ENCODE data around the gene PLXNB1. TPM values are rescaled to one million over a fixed set of nuclear protein-coding genes. Genes with fewer than 3 reads are reported as not detected.

PLXNB1 gene
- total RNA-seq, 1 experiment from 2014 or later: 101 TPM

DNA sequence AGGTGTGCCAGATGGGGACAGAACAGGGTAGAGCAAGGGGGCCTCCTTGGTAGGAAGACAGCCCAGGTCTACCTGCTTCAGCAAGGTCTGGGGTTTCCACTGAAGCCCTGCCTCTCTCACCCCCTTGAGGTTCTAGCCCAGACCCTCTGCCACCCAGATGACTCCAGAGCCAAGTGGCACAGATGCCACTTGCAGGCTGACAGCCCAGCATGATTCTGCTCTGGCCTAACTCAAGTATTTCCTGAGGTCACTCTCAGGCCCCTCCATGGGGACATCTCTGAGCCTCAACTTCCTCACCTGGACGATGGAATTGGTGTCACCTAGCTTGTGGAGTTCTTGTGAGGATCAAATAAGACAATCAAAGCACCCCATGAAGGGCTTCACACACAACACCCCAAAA, 23.9 kb downstream of the PLXNB1 start:
- ChIA-PET CTCF (interaction anchor here (1.0 to 22.6 kb wide), 2 partner anchors 31 to 212 kb away, joined by 3 to 647 read pairs; partner anchors contain the start of genes CCDC51 and TMA7), POLR2A (interaction anchor here (22.1 kb wide), 1 partner anchor 22 kb away, joined by 749 read pairs; the partner anchor contains the start of gene PLXNB1)
- no peak overlapping the region for H3K4me3 Mint-ChIP-seq (ENCODE audit: unreplicated experiment)
- TF ChIP-seq, protein P1, sequence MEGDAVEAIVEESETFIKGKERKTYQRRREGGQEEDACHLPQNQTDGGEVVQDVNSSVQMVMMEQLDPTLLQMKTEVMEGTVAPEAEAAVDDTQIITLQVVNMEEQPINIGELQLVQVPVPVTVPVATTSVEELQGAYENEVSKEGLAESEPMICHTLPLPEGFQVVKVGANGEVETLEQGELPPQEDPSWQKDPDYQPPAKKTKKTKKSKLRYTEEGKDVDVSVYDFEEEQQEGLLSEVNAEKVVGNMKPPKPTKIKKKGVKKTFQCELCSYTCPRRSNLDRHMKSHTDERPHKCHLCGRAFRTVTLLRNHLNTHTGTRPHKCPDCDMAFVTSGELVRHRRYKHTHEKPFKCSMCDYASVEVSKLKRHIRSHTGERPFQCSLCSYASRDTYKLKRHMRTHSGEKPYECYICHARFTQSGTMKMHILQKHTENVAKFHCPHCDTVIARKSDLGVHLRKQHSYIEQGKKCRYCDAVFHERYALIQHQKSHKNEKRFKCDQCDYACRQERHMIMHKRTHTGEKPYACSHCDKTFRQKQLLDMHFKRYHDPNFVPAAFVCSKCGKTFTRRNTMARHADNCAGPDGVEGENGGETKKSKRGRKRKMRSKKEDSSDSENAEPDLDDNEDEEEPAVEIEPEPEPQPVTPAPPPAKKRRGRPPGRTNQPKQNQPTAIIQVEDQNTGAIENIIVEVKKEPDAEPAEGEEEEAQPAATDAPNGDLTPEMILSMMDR (IDR thresholded peaks at IDR 0.05; ENCODE audit: unreplicated experiment): no peak
- no peaks in the 10 kb centered on the region for H3K9me3 Mint-ChIP-seq (ENCODE audit: unreplicated experiment)
- intact Hi-C loops (cut with micrococcal nuclease): no loop called here
- no peaks in the 10 kb centered on the region for H3K27me3 Mint-ChIP-seq (ENCODE audit: insufficient read depth, unreplicated experiment)
- H3K4me1 Mint-ChIP-seq (ENCODE audit: insufficient read depth, unreplicated experiment): peaks cover 27% of the 10 kb centered on the region
- DNase-seq (ENCODE audit: unreplicated experiment): no peak
- peaks cover 83% of the 10 kb centered on the region for H3K36me3 Mint-ChIP-seq (ENCODE audit: insufficient read depth, unreplicated experiment)
- H3K27ac Mint-ChIP-seq (ENCODE audit: low read depth, unreplicated experiment): peak overlapping the region; percentile 6
- no TSS peak for BruUV-seq (replicated peaks)

DNA sequence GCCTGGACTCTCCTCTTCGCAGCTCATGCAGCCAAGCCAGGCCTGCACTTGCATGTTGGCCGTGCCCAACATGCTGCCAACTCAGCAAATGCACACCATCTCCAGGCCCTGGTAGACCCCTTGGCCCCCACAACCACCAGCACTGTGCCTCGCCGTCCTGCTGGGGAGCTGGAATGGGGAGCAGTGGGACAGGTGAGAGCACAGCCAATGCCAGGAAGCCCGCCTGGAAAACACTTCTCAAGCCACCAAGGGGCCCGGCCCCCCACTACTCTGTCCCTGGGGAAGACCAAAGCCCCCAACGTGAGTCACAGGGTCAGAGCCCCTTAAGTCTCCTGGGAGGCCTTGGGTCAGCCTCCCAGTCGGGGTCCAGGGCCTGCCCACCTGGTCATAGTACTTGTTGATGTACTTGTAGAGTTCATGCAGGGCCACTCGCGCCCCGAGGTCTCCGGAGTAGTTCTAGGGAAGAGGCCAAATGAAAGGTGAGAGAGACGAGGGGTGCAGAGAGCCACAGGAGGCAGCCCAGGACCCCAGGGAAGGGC, 24.5 kb downstream of the PLXNB1 start:
- H3K27me3 Mint-ChIP-seq (ENCODE audit: insufficient read depth, unreplicated experiment): no peaks in the 10 kb centered on the region
- H3K4me3 Mint-ChIP-seq (ENCODE audit: unreplicated experiment): no peak overlapping the region
- no TSS peak for BruUV-seq (replicated peaks)
- H3K27ac Mint-ChIP-seq (ENCODE audit: low read depth, unreplicated experiment): peak overlapping the region; percentile 6
- H3K4me1 Mint-ChIP-seq (ENCODE audit: insufficient read depth, unreplicated experiment): peaks cover 30% of the 10 kb centered on the region
- no peaks in the 10 kb centered on the region for H3K9me3 Mint-ChIP-seq (ENCODE audit: unreplicated experiment)
- ChIA-PET POLR2A (interaction anchor here (7.8 to 22.1 kb wide), 2 partner anchors 9 to 23 kb away, joined by 65 to 749 read pairs; partner anchors contain the start of gene PLXNB1), CTCF (interaction anchor here (1.0 to 22.6 kb wide), 2 partner anchors 10 to 32 kb away, joined by 3 to 647 read pairs; partner anchors contain the start of genes CCDC51 and TMA7)
- peaks cover 83% of the 10 kb centered on the region for H3K36me3 Mint-ChIP-seq (ENCODE audit: insufficient read depth, unreplicated experiment)
- DNase-seq (ENCODE audit: unreplicated experiment): no peak
- TF ChIP-seq, protein P1 (IDR thresholded peaks at IDR 0.05; ENCODE audit: unreplicated experiment): no peak
- intact Hi-C loops (cut with micrococcal nuclease): no loop called here

DNA sequence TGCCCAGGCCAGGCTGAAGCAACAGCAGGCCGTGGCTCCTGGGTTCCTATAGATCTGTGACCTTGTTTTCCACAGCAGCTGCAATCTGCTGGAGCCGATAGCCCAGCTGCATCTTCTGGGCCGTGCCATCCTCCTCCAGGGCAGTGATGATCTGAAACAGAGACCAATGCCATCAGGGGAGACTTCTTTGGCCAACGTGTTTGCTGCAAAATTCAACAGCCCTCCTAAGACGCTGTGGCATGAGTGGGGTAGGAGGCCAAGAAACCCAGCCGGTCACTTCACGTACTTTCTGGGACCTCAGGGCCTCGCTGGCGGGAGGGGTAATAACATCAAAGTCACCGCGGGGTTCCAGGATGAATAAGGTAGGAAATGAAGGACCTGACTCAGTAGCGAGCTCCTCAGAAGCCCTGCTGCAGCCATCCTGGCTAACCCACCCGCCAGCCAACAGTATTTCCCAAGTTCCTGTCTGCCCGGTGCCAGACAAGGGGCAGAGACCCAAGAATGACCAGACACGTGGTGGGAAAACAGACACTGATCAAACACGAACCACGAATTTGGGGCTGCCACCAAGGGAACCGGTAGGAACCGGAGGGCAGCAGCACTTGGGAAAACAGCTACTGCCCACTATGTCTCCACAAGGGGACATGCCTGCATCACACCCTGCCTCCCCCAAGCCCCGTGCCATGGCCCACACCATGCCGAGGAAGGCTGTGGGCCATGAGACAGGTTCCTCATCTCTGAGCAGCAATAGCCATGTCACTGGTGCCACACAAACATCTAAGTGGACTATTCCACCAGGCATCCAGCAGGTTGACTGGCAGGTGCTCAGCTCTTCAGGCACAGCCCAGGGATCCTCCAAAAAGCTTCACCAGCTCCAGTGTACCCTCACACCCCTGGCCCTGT, 25.2 kb downstream of the PLXNB1 start:
- Mint-ChIP-seq H3K36me3 (ENCODE audit: insufficient read depth, unreplicated experiment) (peaks cover 84% of the 10 kb centered on the region), H3K27ac (ENCODE audit: low read depth, unreplicated experiment) (peak overlapping the region; percentile 95), H3K27me3 (ENCODE audit: insufficient read depth, unreplicated experiment) (no peaks in the 10 kb centered on the region), H3K9me3 (ENCODE audit: unreplicated experiment) (no peaks in the 10 kb centered on the region), H3K4me3 (ENCODE audit: unreplicated experiment) (no peak overlapping the region), H3K4me1 (ENCODE audit: insufficient read depth, unreplicated experiment) (peaks cover 31% of the 10 kb centered on the region)
- intact Hi-C loops (cut with micrococcal nuclease): no loop called here
- ChIA-PET CTCF (interaction anchor here (0.7 to 22.6 kb wide), 3 partner anchors 10 to 178 kb away, joined by 3 to 647 read pairs (median 3); partner anchors contain the start of genes CCDC51 and TMA7), POLR2A (interaction anchor here (7.8 to 22.1 kb wide), 2 partner anchors 10 to 24 kb away, joined by 65 to 749 read pairs; partner anchors contain the start of gene PLXNB1)
- TF ChIP-seq, protein P1 (IDR thresholded peaks at IDR 0.05; ENCODE audit: unreplicated experiment): no peak
- no peak for DNase-seq (ENCODE audit: unreplicated experiment)
- no TSS peak for BruUV-seq (replicated peaks)

Measured in MCF 10A (cell line).